HG03039 (cell line): ENCODE measurements around the gene RAB11B.
"Not testable (repeated sequence)": the region's sequence is repeated elsewhere in the genome, so short reads cannot be mapped to it uniquely, and the experiment has no call there.

ENCODE experiments used
- ATAC-seq: cut with Tn5 transposase; IDR thresholded peaks from one replicate; pipeline ENCODE4 v1.9.1; 2021; ENCODE audit warnings: mild to moderate bottlenecking, moderate library complexity; ENCODE audit not compliant: unreplicated experiment

Gene RAB11B

DNA sequence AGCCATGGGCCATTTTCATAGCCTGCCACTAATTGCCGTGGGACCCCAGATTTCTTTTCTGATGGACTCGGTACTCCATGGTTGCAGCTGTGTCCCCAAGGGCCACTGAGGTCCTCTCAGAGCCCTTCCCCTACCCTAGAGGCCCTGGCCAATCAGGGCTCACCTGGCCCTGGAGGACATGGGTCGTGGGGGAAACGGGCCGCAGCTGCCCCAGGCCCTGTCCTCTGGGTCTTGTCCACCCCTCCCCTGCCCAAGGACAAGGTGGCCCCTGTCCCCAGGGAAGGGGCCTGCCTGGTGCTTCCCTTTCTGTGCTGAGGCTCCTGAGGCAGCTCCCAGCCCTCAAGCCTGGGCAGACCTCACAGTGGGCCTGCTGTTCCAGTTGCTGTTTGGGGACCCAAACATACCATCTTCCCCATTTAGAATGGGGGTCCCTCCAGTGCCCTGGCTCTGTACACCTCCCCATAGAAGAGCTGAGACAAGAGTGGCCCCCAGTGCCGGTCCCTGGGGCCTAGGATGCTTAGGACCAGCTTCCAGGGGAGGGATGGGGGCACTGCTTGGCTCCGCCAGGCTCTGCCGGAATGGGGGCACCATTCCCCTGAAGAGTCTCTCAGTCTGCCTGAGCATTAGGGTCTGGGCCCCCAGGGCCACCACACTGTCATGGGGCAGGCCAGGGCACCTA is 3.2 kb downstream of the RAB11B start:
- ATAC-seq: no peak

- no peak for ATAC-seq
Measured at GRCh38 chr19:8393871-8394250, 3.7 kb downstream of the RAB11B start.

- ATAC-seq: no peak
Measured at GRCh38 chr19:8395621-8396082, 5.5 kb downstream of the RAB11B start.

GRCh38 chr19:8396185-8396562 is 6.0 kb downstream of the RAB11B start:
- no peak for ATAC-seq

GRCh38 chr19:8396563-8397203 is 6.5 kb downstream of the RAB11B start:
- ATAC-seq: no peak

- ATAC-seq: no peak
Measured at GRCh38 chr19:8397271-8397670, 7.1 kb downstream of the RAB11B start.

GRCh38 chr19:8397746-8398310 is 7.7 kb downstream of the RAB11B start:
- ATAC-seq: no peak

- ATAC-seq: no peak
Measured at GRCh38 chr19:8398311-8398771, 8.2 kb downstream of the RAB11B start.

GRCh38 chr19:8399681-8400188 is 9.6 kb downstream of the RAB11B start:
- no peak for ATAC-seq

DNA sequence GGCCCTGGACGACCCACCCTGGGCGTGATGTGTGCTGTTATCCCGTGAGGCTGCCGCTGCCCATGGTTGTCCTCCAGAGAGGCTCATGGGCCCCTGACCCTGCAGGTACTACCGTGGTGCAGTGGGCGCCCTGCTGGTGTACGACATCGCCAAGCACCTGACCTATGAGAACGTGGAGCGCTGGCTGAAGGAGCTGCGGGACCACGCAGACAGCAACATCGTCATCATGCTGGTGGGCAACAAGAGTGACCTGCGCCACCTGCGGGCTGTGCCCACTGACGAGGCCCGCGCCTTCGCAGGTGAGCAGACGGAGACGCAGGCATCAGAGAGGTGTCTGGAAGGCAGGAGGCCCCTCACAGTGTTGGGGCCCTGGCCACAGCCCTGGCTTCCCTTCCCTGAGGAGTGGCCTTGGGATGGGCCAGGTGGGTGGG is 11.8 kb downstream of the RAB11B start:
- no peak for ATAC-seq

- ATAC-seq: no peak
Measured at GRCh38 chr19:8403098-8403819, 13.1 kb downstream of the RAB11B start.

GRCh38 chr19:8403820-8404109 is 13.6 kb downstream of the RAB11B start:
- no peak for ATAC-seq

GRCh38 chr19:8404391-8405151 is 14.4 kb downstream of the RAB11B start:
- no peak for ATAC-seq

DNA sequence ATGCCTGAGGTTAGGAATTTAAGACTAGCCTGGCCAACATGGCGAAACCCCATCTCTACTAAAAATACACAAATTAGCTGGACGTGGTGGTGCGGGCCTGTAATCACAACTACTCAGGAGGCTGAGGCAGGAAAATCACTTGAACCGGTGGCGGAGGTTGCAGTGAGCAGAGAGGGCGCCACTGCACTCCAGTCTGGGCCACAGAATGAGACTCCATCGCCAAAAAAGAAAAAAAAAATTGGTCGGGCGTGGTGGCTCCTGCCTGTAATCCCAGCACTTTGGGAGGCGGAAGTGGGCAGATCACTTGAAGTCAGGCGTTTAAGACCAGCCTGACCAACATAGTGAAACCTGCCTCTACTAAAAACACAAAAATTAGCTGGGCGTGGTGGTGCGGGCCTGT is 20.6 kb downstream of the RAB11B start:
- ATAC-seq: not testable (repeated sequence)

GRCh38 chr19:8412783-8413628 is 22.8 kb downstream of the RAB11B start, which contains the start of gene MARCHF2:
MARCHF2 (plus strand) TSS chr19:8413305; CDS start chr19:8421841, 8,536 bp downstream.
- peak; percentile 98 for ATAC-seq

DNA sequence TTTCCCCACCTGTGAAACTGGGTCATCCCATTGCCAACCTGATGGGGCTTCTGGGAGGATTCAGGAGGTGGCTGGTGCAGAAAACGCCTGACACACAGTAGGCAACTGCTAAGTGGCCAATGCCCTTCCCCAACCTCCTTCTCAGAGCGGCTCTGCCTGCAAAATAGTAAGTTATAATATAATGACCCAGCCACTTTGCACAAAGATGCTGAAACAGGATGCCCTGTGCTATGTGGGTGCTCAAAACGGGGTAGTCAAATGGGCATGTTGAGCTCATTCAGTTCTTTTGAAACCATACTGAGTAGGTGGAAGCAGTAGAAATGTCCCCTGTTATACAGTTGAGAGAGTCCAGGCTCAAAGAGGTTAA is 23.5 kb downstream of the RAB11B start:
- ATAC-seq: no peak

- ATAC-seq: no peak
Measured at GRCh38 chr19:8416796-8417195, 26.6 kb downstream of the RAB11B start.

DNA sequence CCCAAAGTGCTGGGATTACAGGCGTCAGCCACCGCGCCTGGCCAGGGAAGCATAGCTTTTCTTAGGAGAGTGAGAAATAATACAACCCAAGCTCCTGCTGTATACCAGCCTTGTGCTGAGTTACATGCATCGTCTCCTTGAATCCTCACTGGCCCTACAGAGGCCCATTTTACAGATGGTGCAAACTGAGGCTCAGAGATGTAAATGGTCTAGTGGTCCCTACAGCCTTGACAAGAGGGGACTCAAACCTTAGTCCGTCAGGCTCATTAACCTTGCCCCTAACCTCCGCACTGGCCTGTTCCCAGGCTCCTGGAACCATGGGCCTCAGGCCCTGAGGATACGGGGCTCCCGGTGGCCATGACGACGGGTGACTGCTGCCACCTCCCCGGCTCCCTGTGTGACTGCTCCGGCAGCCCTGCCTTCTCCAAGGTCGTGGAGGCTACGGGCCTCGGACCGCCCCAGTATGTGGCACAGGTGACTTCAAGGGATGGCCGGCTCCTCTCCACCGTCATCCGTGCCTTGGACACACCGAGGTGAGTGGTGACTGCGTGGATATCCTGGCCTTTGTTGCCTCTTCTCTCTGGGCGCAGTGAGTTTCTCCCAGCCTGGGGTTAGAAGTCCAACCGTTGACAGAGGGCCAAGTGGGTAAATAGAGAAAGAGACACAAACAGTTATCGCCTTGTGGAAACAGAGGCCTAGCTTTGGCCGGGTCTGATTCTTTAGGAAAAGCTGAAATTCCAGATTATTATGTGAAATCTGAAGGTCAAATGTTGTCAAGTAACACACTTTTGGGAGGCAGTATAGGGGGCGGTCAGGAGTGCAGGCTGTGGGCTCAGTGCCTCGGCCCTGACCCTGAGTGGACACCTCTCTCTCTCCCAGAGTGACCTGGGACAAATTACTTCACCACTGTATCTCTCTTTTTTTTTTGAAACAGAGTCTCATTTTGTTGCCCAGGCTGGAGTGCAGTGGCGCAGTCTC is 31.6 kb downstream of the RAB11B start:
- no peak for ATAC-seq

GRCh38 chr19:8423817-8424223 is 33.7 kb downstream of the RAB11B start:
- ATAC-seq: no peak
